ENCODE measurements around the gene DPP10. TPM values are rescaled to one million over a fixed set of nuclear protein-coding genes. Genes with fewer than 3 reads are reported as not detected.
A peak's percentile ranks its signal among the peaks of the same experiment; 100 is the strongest.

The DPP10 gene
- total RNA-seq, 1 experiment from 2014 or later = not detected

DNA sequence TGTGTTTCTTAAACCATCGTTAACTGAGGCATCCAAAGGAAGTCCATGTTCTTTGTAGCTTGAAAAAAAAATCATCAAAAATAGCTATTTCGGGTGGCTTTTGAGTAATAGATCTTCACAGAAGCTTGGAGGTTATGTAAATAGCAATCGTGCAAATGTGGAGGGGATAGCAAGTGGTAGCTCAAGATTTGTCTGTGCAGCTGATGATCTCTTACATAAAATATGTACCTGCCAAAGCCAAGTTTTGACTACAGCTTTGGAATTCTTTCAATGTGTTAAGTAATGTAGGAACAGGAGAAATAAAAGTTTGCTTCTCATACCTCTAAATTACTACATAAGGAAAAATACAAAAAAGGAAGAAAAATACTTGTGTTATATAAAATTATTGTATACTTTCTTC lies 1432.0 kb downstream of the DPP10 start:
- H3K36me3 ChIP-seq (ENCODE audit: low read depth, low read length) = no peaks in the 10 kb centered on the region
- intact Hi-C loops (cut with micrococcal nuclease) = no loop called here
- no TSS peak for BruUV-seq (replicated peaks)
- H3K9me2 ChIP-seq (replicated peaks; ENCODE audit: low read length) = no peaks in the 10 kb centered on the region
- no peak overlapping the region for H3K27ac ChIP-seq (ENCODE audit: low read length)
- H3K9me3 ChIP-seq (ENCODE audit: low read length) = 0 out of 2 replicates have a peak, but pooled peaks cover 9% of the 10 kb centered on the region
- H3F3A ChIP-seq (ENCODE audit: low read length, unreplicated experiment) = no peaks in the 10 kb centered on the region
- ATAC-seq (no peak), DNase-seq (no peak)
- no peak overlapping the region for H3K9ac ChIP-seq (ENCODE audit: low read length)
- TF ChIP-seq EZH2 (IDR thresholded peaks at IDR 0.05; ENCODE audit: low read length, unreplicated experiment) (no peak), CTCF (conservative IDR thresholded peaks at IDR 0.05; ENCODE audit: low read depth, low read length) (no peak), EZH2phosphoT487 (IDR thresholded peaks at IDR 0.05; ENCODE audit: borderline replicate concordance, low read length) (no peak)
- POLR2A ChIA-PET (ENCODE audit: unreplicated experiment) = interaction anchor here (0.6 kb wide), 1 partner anchor 55 kb away, joined by 4 read pairs; no protein-coding TSS in a partner anchor
- no peaks in the 10 kb centered on the region for H3K4me1 ChIP-seq (ENCODE audit: insufficient read depth, low read length)
- CTCF ChIA-PET = no interaction called here
- no peak overlapping the region for H2AFZ ChIP-seq (ENCODE audit: low read length)
- H3K79me2 ChIP-seq (ENCODE audit: low read length) = no peaks in the 10 kb centered on the region
- no peaks in the 10 kb centered on the region for H4K20me1 ChIP-seq (ENCODE audit: low read length)
- no peak overlapping the region for H3K4me2 ChIP-seq (ENCODE audit: low read length)
- H3K27me3 ChIP-seq (ENCODE audit: low read length) = no peaks in the 10 kb centered on the region
- H3K4me3 ChIP-seq (ENCODE audit: low read length) = no peak overlapping the region

- Histone ChIP-seq H3F3A (ENCODE audit: low read length, unreplicated experiment) (no peaks in the 10 kb centered on the region), H3K36me3 (ENCODE audit: low read depth, low read length) (no peaks in the 10 kb centered on the region), H3K27ac (ENCODE audit: low read length) (no peak overlapping the region), H3K9me3 (ENCODE audit: low read length) (no peaks in the 10 kb centered on the region), H3K4me2 (ENCODE audit: low read length) (no peak overlapping the region), H2AFZ (ENCODE audit: low read length) (no peak overlapping the region), H3K27me3 (ENCODE audit: low read length) (no peaks in the 10 kb centered on the region), H3K4me1 (ENCODE audit: insufficient read depth, low read length) (no peaks in the 10 kb centered on the region), H3K9me2 (replicated peaks; ENCODE audit: low read length) (no peaks in the 10 kb centered on the region), H3K9ac (ENCODE audit: low read length) (no peak overlapping the region), H3K79me2 (ENCODE audit: low read length) (no peaks in the 10 kb centered on the region), H3K4me3 (ENCODE audit: low read length) (no peak overlapping the region), H4K20me1 (ENCODE audit: low read length) (no peaks in the 10 kb centered on the region)
- no TSS peak for BruUV-seq (replicated peaks)
- TF ChIP-seq EZH2phosphoT487 (IDR thresholded peaks at IDR 0.05; ENCODE audit: borderline replicate concordance, low read length) = no peak
- TF ChIP-seq CTCF (conservative IDR thresholded peaks at IDR 0.05; ENCODE audit: low read depth, low read length) = peak; percentile 33
- no peak for DNase-seq
- no peak for ATAC-seq
- intact Hi-C loops (cut with micrococcal nuclease) = no loop called here
- ChIA-PET POLR2A (ENCODE audit: unreplicated experiment) (no interaction called here), CTCF (no interaction called here)
These were observed 1438.1 kb downstream of the DPP10 start for GRCh38 chr2:115880558-115880957.

- Histone ChIP-seq H3F3A (ENCODE audit: low read length, unreplicated experiment) (no peaks in the 10 kb centered on the region), H3K9ac (ENCODE audit: low read length) (no peak overlapping the region), H3K9me3 (ENCODE audit: low read length) (no peaks in the 10 kb centered on the region), H2AFZ (ENCODE audit: low read length) (no peak overlapping the region), H3K36me3 (ENCODE audit: low read depth, low read length) (no peaks in the 10 kb centered on the region), H3K4me3 (ENCODE audit: low read length) (no peak overlapping the region), H3K27me3 (ENCODE audit: low read length) (no peaks in the 10 kb centered on the region), H3K9me2 (replicated peaks; ENCODE audit: low read length) (no peaks in the 10 kb centered on the region), H3K79me2 (ENCODE audit: low read length) (no peaks in the 10 kb centered on the region), H3K27ac (ENCODE audit: low read length) (no peak overlapping the region), H3K4me1 (ENCODE audit: insufficient read depth, low read length) (no peaks in the 10 kb centered on the region), H4K20me1 (ENCODE audit: low read length) (no peaks in the 10 kb centered on the region), H3K4me2 (ENCODE audit: low read length) (no peak overlapping the region)
- no TSS peak for BruUV-seq (replicated peaks)
- no peak for DNase-seq
- TF ChIP-seq EZH2phosphoT487 (IDR thresholded peaks at IDR 0.05; ENCODE audit: borderline replicate concordance, low read length) (no peak), EZH2 (IDR thresholded peaks at IDR 0.05; ENCODE audit: low read length, unreplicated experiment) (no peak), CTCF (conservative IDR thresholded peaks at IDR 0.05; ENCODE audit: low read depth, low read length) (no peak)
- CTCF ChIA-PET = no interaction called here
- intact Hi-C loops (cut with micrococcal nuclease) = no loop called here
- no peak for ATAC-seq
- POLR2A ChIA-PET (ENCODE audit: unreplicated experiment) = no interaction called here
These were observed 1444.9 kb downstream of the DPP10 start for GRCh38 chr2:115887209-115887776.

Measured in PC-3 (cell line).